HG03457 (cell line): ENCODE results near the gene YIF1B.
A peak's percentile ranks its signal among the peaks of the same experiment; 100 is the strongest.
"Not testable (repeated sequence)": the region's sequence is repeated elsewhere in the genome, so short reads cannot be mapped to it uniquely, and the experiment has no call there.

ENCODE experiments used
- ATAC-seq: cut with Tn5 transposase; IDR thresholded peaks from one replicate; pipeline ENCODE4 v1.9.1; 2021; ENCODE audit warnings: moderate number of reproducible peaks; ENCODE audit not compliant: unreplicated experiment

Gene YIF1B

GRCh38 chr19:38315657-38316476, at the start of gene YIF1B:
Gene YIF1B (minus strand): TSS chr19:38315947. CDS start chr19:38315917, 30 bp downstream.
- ATAC-seq = peak; percentile 83

GRCh38 chr19:38362946-38363688, 47.4 kb upstream of the YIF1B start:
- not testable (repeated sequence) for ATAC-seq

GRCh38 chr19:38362076-38362945, 46.6 kb upstream of the YIF1B start:
- ATAC-seq = no peak

GRCh38 chr19:38361633-38362075, 45.9 kb upstream of the YIF1B start:
- no peak for ATAC-seq

GRCh38 chr19:38360839-38361631, 45.3 kb upstream of the YIF1B start:
- no peak for ATAC-seq

- no peak for ATAC-seq
Measured at GRCh38 chr19:38360351-38360750, 44.6 kb upstream of the YIF1B start.

- no peak for ATAC-seq
Measured at GRCh38 chr19:38359242-38360021, 43.7 kb upstream of the YIF1B start.

- ATAC-seq = no peak
Measured at GRCh38 chr19:38358071-38358470, 42.3 kb upstream of the YIF1B start.

GRCh38 chr19:38355728-38356725, 40.3 kb upstream of the YIF1B start:
- no peak for ATAC-seq

- ATAC-seq = no peak
Measured at GRCh38 chr19:38352611-38353010, 36.9 kb upstream of the YIF1B start.

- ATAC-seq = no peak
Measured at GRCh38 chr19:38351865-38352395, 36.2 kb upstream of the YIF1B start.

GRCh38 chr19:38350883-38351282, 35.1 kb upstream of the YIF1B start:
- ATAC-seq = no peak

GRCh38 chr19:38346837-38347236, 31.1 kb upstream of the YIF1B start:
- no peak for ATAC-seq

GRCh38 chr19:38340927-38341326, 25.2 kb upstream of the YIF1B start:
- no peak for ATAC-seq

GRCh38 chr19:38339011-38339410, 23.3 kb upstream of the YIF1B start:
- ATAC-seq = not testable (repeated sequence)

- no peak for ATAC-seq
Measured at GRCh38 chr19:38337360-38337653, 21.6 kb upstream of the YIF1B start.

GRCh38 chr19:38336638-38337359, 21.1 kb upstream of the YIF1B start:
- peak; percentile 38 for ATAC-seq
